ENCODE measurements around the gene NCKAP5. TPM values are rescaled to one million over a fixed set of nuclear protein-coding genes. Genes with fewer than 3 reads are reported as not detected.

NCKAP5 gene
- total and polyA plus RNA-seq, 9 of the 15 experiments (the other 6 are each of a cell fraction or from before 2014, with no cell fraction given): not detected

DNA sequence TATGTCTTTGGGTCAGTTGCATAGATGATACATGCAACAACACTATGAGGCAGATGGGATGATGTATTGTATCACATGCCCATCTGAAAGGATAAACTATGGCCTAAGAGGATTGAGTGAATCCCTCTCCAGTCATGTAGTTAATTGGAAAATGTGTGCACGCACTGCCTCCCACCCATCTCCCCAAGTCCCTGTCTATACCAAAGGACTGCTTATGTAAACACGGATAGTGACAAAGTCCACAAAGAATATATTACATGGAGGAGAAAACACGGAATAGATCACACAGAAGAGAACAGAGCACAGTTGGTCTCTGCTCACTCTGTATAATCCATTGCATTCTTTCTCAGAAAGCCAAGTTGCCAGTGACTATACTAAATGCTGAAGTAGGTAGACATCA, 82.4 kb downstream of the NCKAP5 start:
- no peaks in the 10 kb centered on the region for H3K79me2 ChIP-seq (ENCODE audit: control insufficient read depth, insufficient read depth, low read length)
- H3K9ac ChIP-seq (ENCODE audit: insufficient read depth in 1 of 2, low read depth in 2 of 2, low read length in 2 of 2): no peak overlapping the region
- no peak for ATAC-seq
- no peaks in the 10 kb centered on the region for H3K4me1 ChIP-seq (replicated peaks in 1 of 2; ENCODE audit: control insufficient read depth in 2 of 2, insufficient read depth in 2 of 2, low read length in 2 of 2)
- no peak overlapping the region for H3K4me3 ChIP-seq
- H3K4me2 ChIP-seq (ENCODE audit: insufficient read depth, low read length): no peak overlapping the region
- H3K36me3 ChIP-seq (ENCODE audit: control insufficient read depth, insufficient read depth, low read length): no peaks in the 10 kb centered on the region
- H3K9me1 ChIP-seq (ENCODE audit: control insufficient read depth, insufficient read depth, low read length): no peaks in the 10 kb centered on the region
- no peak for TF ChIP-seq CBX5 (IDR thresholded peaks at IDR 0.05; ENCODE audit: borderline replicate concordance, low read depth)
- TF ChIP-seq, protein P1, sequence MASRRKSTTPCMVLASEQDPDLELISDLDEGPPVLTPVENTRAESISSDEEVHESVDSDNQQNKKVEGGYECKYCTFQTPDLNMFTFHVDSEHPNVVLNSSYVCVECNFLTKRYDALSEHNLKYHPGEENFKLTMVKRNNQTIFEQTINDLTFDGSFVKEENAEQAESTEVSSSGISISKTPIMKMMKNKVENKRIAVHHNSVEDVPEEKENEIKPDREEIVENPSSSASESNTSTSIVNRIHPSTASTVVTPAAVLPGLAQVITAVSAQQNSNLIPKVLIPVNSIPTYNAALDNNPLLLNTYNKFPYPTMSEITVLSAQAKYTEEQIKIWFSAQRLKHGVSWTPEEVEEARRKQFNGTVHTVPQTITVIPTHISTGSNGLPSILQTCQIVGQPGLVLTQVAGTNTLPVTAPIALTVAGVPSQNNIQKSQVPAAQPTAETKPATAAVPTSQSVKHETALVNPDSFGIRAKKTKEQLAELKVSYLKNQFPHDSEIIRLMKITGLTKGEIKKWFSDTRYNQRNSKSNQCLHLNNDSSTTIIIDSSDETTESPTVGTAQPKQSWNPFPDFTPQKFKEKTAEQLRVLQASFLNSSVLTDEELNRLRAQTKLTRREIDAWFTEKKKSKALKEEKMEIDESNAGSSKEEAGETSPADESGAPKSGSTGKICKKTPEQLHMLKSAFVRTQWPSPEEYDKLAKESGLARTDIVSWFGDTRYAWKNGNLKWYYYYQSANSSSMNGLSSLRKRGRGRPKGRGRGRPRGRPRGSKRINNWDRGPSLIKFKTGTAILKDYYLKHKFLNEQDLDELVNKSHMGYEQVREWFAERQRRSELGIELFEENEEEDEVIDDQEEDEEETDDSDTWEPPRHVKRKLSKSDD (conservative IDR thresholded peaks at IDR 0.05; ENCODE audit: low read length): no peak
- no peak for TF ChIP-seq ZNF384 (IDR thresholded peaks at IDR 0.05; ENCODE audit: low read depth, low read length)
- no peak for TF ChIP-seq CGGBP1 (CRISPR knock-in tag; IDR thresholded peaks at IDR 0.05)
- TF ChIP-seq CAMTA2 (CRISPR knock-in tag; conservative IDR thresholded peaks at IDR 0.05): no peak
- no peak for TF ChIP-seq CREB3L1 (IDR thresholded peaks at IDR 0.05; ENCODE audit: borderline replicate concordance, low read depth)
- no peak for TF ChIP-seq CEBPB (tag; IDR thresholded peaks at IDR 0.05)
- no peak for FAIRE-seq
- intact Hi-C loops (cut with micrococcal nuclease) (no loop called here), in situ Hi-C loops (cut with MboI) (no loop called here)
- no TSS peak for BruUV-seq (replicated peaks)
- POLR2A ChIA-PET: no interaction called here
- no peaks in the 10 kb centered on the region for H3K9me3 ChIP-seq (replicated peaks; ENCODE audit: control insufficient read depth, insufficient read depth, low read depth, low read length)
- H4K20me1 ChIP-seq (replicated peaks; ENCODE audit: control insufficient read depth, insufficient read depth, low read length): no peaks in the 10 kb centered on the region
- no peak for DNase-seq (ENCODE audit: extremely low read depth in 1 of 4, low spot score in 3 of 4)
- H3K27me3 ChIP-seq (ENCODE audit: control insufficient read depth in 2 of 2, insufficient read depth in 2 of 2, low read length in 2 of 2): no peaks in the 10 kb centered on the region
- WGBS (ENCODE audit: insufficient coverage, low coverage, missing lambda C conversion rate): 0% methylated on average over 3 of the region's 3 CpGs
- no peak overlapping the region for H2AFZ ChIP-seq (ENCODE audit: low read depth, low read length)
- CTCF ChIA-PET (ENCODE audit: low intra/inter-chr PET ratio): no interaction called here
- H3K27ac ChIP-seq (ENCODE audit: extremely low read depth, low read depth, low read length): no peak overlapping the region

Data from K562 (cell line).